Measurements from ENCODE around the gene RFPL4AL1. TPM values are rescaled to one million over a fixed set of nuclear protein-coding genes. Genes with fewer than 3 reads are reported as not detected.

The RFPL4AL1 gene
- total and polyA plus RNA-seq, 9 of the 15 experiments (the other 6 are each of a cell fraction or from before 2014, with no cell fraction given), result 0.18 to 0.21 TPM; not detected in 7

- TF ChIP-seq E2F8 (IDR thresholded peaks at IDR 0.05; ENCODE audit: low read depth, partially characterized antibody) (no peak), CCAR2 (IDR thresholded peaks at IDR 0.05; ENCODE audit: low read depth, low read length) (no peak), RCOR1 (IDR thresholded peaks at IDR 0.05; ENCODE audit: borderline replicate concordance in 1 of 2, low read depth in 2 of 2, low read length in 2 of 2) (peak in 1 of 2 experiments; percentile 48; a peak in 1 of 4 replicates), TFAM (CRISPR knock-in tag; conservative IDR thresholded peaks at IDR 0.05) (no peak), PKNOX1 (IDR thresholded peaks at IDR 0.05) (peak; percentile 62), EWSR1 (IDR thresholded peaks at IDR 0.05; ENCODE audit: borderline replicate concordance, low read depth, partially characterized antibody) (no peak), GTF2E2 (tag; IDR thresholded peaks at IDR 0.05) (no peak), THRAP3 (IDR thresholded peaks at IDR 0.05; ENCODE audit: borderline replicate concordance) (no peak), HDAC1 (IDR thresholded peaks at IDR 0.05) (peak in 1 of 2 experiments; percentile 57; a peak in 1 of 4 replicates), KAT8 (IDR thresholded peaks at IDR 0.05; ENCODE audit: low read depth) (no peak), PCBP1 (IDR thresholded peaks at IDR 0.05; ENCODE audit: low read depth, low read length, poor library complexity, severe bottlenecking) (no peak), RBM22 (IDR thresholded peaks at IDR 0.05; ENCODE audit: low read depth, low read length, poor library complexity, severe bottlenecking) (no peak), PRDM10 (IDR thresholded peaks at IDR 0.05; ENCODE audit: partially characterized antibody) (no peak), ATF6 (CRISPR knock-in tag; IDR thresholded peaks at IDR 0.05) (no peak)
Measured at GRCh38 chr19:55809381-55810058, 40.6 kb downstream of the RFPL4AL1 start (continued).
